Measurements from ENCODE around the gene NEU1. TPM values are rescaled to one million over a fixed set of nuclear protein-coding genes. Genes with fewer than 3 reads are reported as not detected.

Gene NEU1
- total and polyA plus RNA-seq, 4 donors: 53.2 to 82.5 (median 70.5) TPM

- H3K9me3 ChIP-seq (ENCODE audit: control insufficient read depth in 4 of 4, insufficient read depth in 3 of 4, low read length in 3 of 4): no peaks in the 10 kb centered on the region
- H3K9ac ChIP-seq (ENCODE audit: insufficient read depth in 1 of 2, low read length in 2 of 2): peak overlapping the region; percentile 8 to 78
- ATAC-seq (ENCODE audit: insufficient read depth, low FRiP score) (no peak), DNase-seq (peak in 2 of 3 donors; percentile 81 to 90)
- H3K27me3 ChIP-seq (ENCODE audit: control insufficient read depth in 3 of 3, insufficient read depth in 3 of 3, low read length in 2 of 3): no peaks in the 10 kb centered on the region
- H3K4me3 ChIP-seq: peak overlapping the region; percentile 48
- peaks cover 0 to under 1% (median 0%) of the 10 kb centered on the region in 4 donors for H3K36me3 ChIP-seq (ENCODE audit: control insufficient read depth in 4 of 4, insufficient read depth in 4 of 4, low read length in 4 of 4)
- WGBS, 2 donors: 0 to 1% methylated on average over 15 of the region's 15 CpGs
- H3K4me1 ChIP-seq (ENCODE audit: control insufficient read depth in 5 of 5, insufficient read depth in 5 of 5, low read length in 5 of 5): peaks cover 0 to 23% (median 7%) of the 10 kb centered on the region in 5 donors
- peak overlapping the region in 1 of 2 donors; percentile 28 for H3K27ac ChIP-seq (ENCODE audit: low read depth in 1 of 2, low read length in 1 of 2)
- peak; percentile 12 for TF ChIP-seq CTCF (IDR thresholded peaks at IDR 0.05; ENCODE audit: control extremely low read depth, extremely low read depth)
Observed at GRCh38 chr6:31829633-31830283, 32.9 kb downstream of the NEU1 start.

GRCh38 chr6:31827286-31828079 lies 35.1 kb downstream of the NEU1 start, which contains the start of gene HSPA1B:
HSPA1B (plus strand) TSS chr6:31827738; CDS start chr6:31827951, 213 bp downstream.
- H3K36me3 ChIP-seq (ENCODE audit: control insufficient read depth in 4 of 4, insufficient read depth in 4 of 4, low read length in 4 of 4): no peaks in the 10 kb centered on the region
- TF ChIP-seq CTCF (IDR thresholded peaks at IDR 0.05; ENCODE audit: control extremely low read depth, extremely low read depth): no peak
- WGBS, 2 donors: 0 to 1% methylated on average over 46 to 52 of the region's 56 CpGs
- peak within 1 kb of the TSS; percentile 52 to 79 for H3K9ac ChIP-seq (ENCODE audit: insufficient read depth in 1 of 2, low read length in 2 of 2)
- ATAC-seq (ENCODE audit: insufficient read depth, low FRiP score): peak; percentile 92
- H3K4me3 ChIP-seq: peak within 1 kb of the TSS; percentile 79
- H3K4me1 ChIP-seq (ENCODE audit: control insufficient read depth in 5 of 5, insufficient read depth in 5 of 5, low read length in 5 of 5): peaks cover 0 to 25% (median 7%) of the 10 kb centered on the region in 5 donors
- H3K9me3 ChIP-seq (ENCODE audit: control insufficient read depth in 4 of 4, insufficient read depth in 3 of 4, low read length in 3 of 4): no peaks in the 10 kb centered on the region
- peak within 1 kb of the TSS; percentile 96 to 99 for H3K27ac ChIP-seq (ENCODE audit: low read depth in 1 of 2, low read length in 1 of 2)
- no peaks in the 10 kb centered on the region for H3K27me3 ChIP-seq (ENCODE audit: control insufficient read depth in 3 of 3, insufficient read depth in 3 of 3, low read length in 2 of 3)
- peak; percentile 100 for DNase-seq

- H3K4me3 ChIP-seq: peak overlapping the region; percentile 2
- no peaks in the 10 kb centered on the region for H3K36me3 ChIP-seq (ENCODE audit: control insufficient read depth in 4 of 4, insufficient read depth in 4 of 4, low read length in 4 of 4)
- H3K9ac ChIP-seq (ENCODE audit: insufficient read depth in 1 of 2, low read length in 2 of 2): peak overlapping the region; percentile 52 to 79
- TF ChIP-seq CTCF (IDR thresholded peaks at IDR 0.05; ENCODE audit: control extremely low read depth, extremely low read depth): no peak
- 0 to 1% methylated on average over 13 of the region's 13 CpGs for WGBS, 2 donors
- ATAC-seq (ENCODE audit: insufficient read depth, low FRiP score) (peak; percentile 35), DNase-seq (peak in 2 of 3 donors; percentile 86 to 93)
- H3K9me3 ChIP-seq (ENCODE audit: control insufficient read depth in 4 of 4, insufficient read depth in 3 of 4, low read length in 3 of 4): no peaks in the 10 kb centered on the region
- H3K27me3 ChIP-seq (ENCODE audit: control insufficient read depth in 3 of 3, insufficient read depth in 3 of 3, low read length in 2 of 3): no peaks in the 10 kb centered on the region
- peak overlapping the region; percentile 91 to 99 for H3K27ac ChIP-seq (ENCODE audit: low read depth in 1 of 2, low read length in 1 of 2)
- peaks cover 0 to 28% (median 7%) of the 10 kb centered on the region in 5 donors for H3K4me1 ChIP-seq (ENCODE audit: control insufficient read depth in 5 of 5, insufficient read depth in 5 of 5, low read length in 5 of 5)
Observed at GRCh38 chr6:31826793-31827285, 35.8 kb downstream of the NEU1 start.
